H9 (cell line): ENCODE measurements around the gene CCDC187. TPM values are rescaled to one million over a fixed set of nuclear protein-coding genes. Genes with fewer than 3 reads are reported as not detected.

ENCODE experiments used
- DNase-seq: peaks from one replicate; pipeline ENCODE4 v3.0.0-alpha.2; 2017
- H2AFZ ChIP-seq: one replicate; pipeline ENCODE4 v1.6.1; 2013; ENCODE audit warnings: mild to moderate bottlenecking, low read length, control low read depth, moderate library complexity
- H2AK5ac ChIP-seq: 2 replicates; pipeline ENCODE4 v1.6.1; 2013; ENCODE audit warnings: low read length, control low read depth, mixed read lengths; ENCODE audit not compliant: insufficient read length
- H2BK120ac ChIP-seq: one replicate; pipeline ENCODE4 v1.6.1; 2013; ENCODE audit warnings: low read depth, mild to moderate bottlenecking, low read length, control low read depth, inconsistent platforms; ENCODE audit not compliant: poor library complexity, severe bottlenecking
- H2BK12ac ChIP-seq: 2 replicates; pipeline ENCODE4 v1.6.1; 2013; ENCODE audit warnings: low read length, control low read depth, mixed read lengths, low read depth; ENCODE audit not compliant: insufficient read length
- H2BK15ac ChIP-seq: 2 replicates; pipeline ENCODE4 v1.6.1; 2013; ENCODE audit warnings: low read depth, low read length, control low read depth
- H2BK20ac ChIP-seq: one replicate; pipeline ENCODE4 v1.6.1; 2013; ENCODE audit warnings: low read depth, mild to moderate bottlenecking, low read length, control low read depth, inconsistent platforms; ENCODE audit not compliant: poor library complexity, severe bottlenecking
- H2BK5ac ChIP-seq: 2 replicates; pipeline ENCODE4 v1.6.1; 2013; ENCODE audit warnings: low read length, control low read depth, mixed read lengths; ENCODE audit not compliant: insufficient read length
- H3K14ac ChIP-seq: 2 replicates; pipeline ENCODE4 v1.6.1; 2013; ENCODE audit warnings: low read length, control low read depth; ENCODE audit not compliant: insufficient read depth
- H3K18ac ChIP-seq: 2 replicates; pipeline ENCODE4 v1.6.1; 2013; ENCODE audit warnings: low read depth, mild to moderate bottlenecking, mixed read lengths, low read length, control low read depth; ENCODE audit not compliant: insufficient read length
- H3K23ac ChIP-seq: 2 replicates; pipeline ENCODE4 v1.6.1; 2013; ENCODE audit warnings: low read length, control low read depth, mixed read lengths, low read depth; ENCODE audit not compliant: insufficient read length
- H3K23me2 ChIP-seq: 2 replicates; pipeline ENCODE4 v1.6.1; 2013; ENCODE audit warnings: low read depth, mild to moderate bottlenecking, mixed read lengths, low read length, control low read depth; ENCODE audit not compliant: insufficient read length, poor library complexity, severe bottlenecking
- H3K27ac ChIP-seq: 2 replicates; pipeline ENCODE4 v1.5.1; 2013; ENCODE audit warnings: low read length, control low read depth, mixed read lengths, low read depth; ENCODE audit not compliant: insufficient read length
- H3K27me3 ChIP-seq: 2 replicates; pipeline ENCODE4 v1.6.1; 2013; ENCODE audit warnings: low read length, control low read depth, inconsistent platforms; ENCODE audit not compliant: insufficient read depth
- H3K4ac ChIP-seq: 2 replicates; pipeline ENCODE4 v1.6.1; 2013; ENCODE audit warnings: low read depth, mild to moderate bottlenecking, control low read depth, inconsistent platforms, low read length, moderate library complexity
- H3K4me1 ChIP-seq: 2 replicates; pipeline ENCODE4 v1.6.1; 2013; ENCODE audit warnings: low read length, control low read depth, inconsistent platforms; ENCODE audit not compliant: insufficient read depth
- H3K4me2 ChIP-seq: 2 replicates; pipeline ENCODE4 v1.6.1; 2013; ENCODE audit warnings: low read length, control low read depth, mixed read lengths; ENCODE audit not compliant: insufficient read length, insufficient read depth
- H3K56ac ChIP-seq: 2 replicates; pipeline ENCODE4 v1.6.1; 2013; ENCODE audit warnings: low read depth, mild to moderate bottlenecking, mixed read lengths, low read length, control low read depth; ENCODE audit not compliant: insufficient read length
- H3K79me1 ChIP-seq: 2 replicates; pipeline ENCODE4 v1.6.1; 2013; ENCODE audit warnings: low read depth, mild to moderate bottlenecking, moderate library complexity, low read length, control low read depth, inconsistent platforms; ENCODE audit not compliant: insufficient read depth, poor library complexity, severe bottlenecking
- H3K79me2 ChIP-seq: 2 replicates; pipeline ENCODE4 v1.6.1; 2013; ENCODE audit warnings: low read length, control low read depth, inconsistent platforms; ENCODE audit not compliant: insufficient read depth
- H3K9ac ChIP-seq: 2 replicates; pipeline ENCODE4 v1.6.1; 2013; ENCODE audit warnings: low read length, control low read depth, mixed read lengths; ENCODE audit not compliant: insufficient read length; ENCODE audit errors: extremely low read depth
- H3K9me3 ChIP-seq: one replicate; pipeline ENCODE4 v1.6.1; 2013; ENCODE audit warnings: low read depth, low read length, inconsistent platforms; ENCODE audit not compliant: control insufficient read depth
- H3T11ph ChIP-seq: one replicate; pipeline ENCODE4 v1.6.1; 2013; ENCODE audit warnings: mild to moderate bottlenecking, low read length, control low read depth, inconsistent platforms
- H4K20me1 ChIP-seq: one replicate; pipeline ENCODE4 v1.6.1; 2013; ENCODE audit not compliant: control insufficient read depth, insufficient read length, insufficient read depth
- H4K5ac ChIP-seq: 2 replicates; pipeline ENCODE4 v1.6.1; 2013; ENCODE audit warnings: low read depth, mild to moderate bottlenecking, mixed read lengths, low read length, control low read depth; ENCODE audit not compliant: insufficient read length
- H4K8ac ChIP-seq: replicated peaks from 2 replicates; pipeline ENCODE4 v1.6.1; 2013; ENCODE audit warnings: low read length, control low read depth, mixed read lengths, low read depth; ENCODE audit not compliant: insufficient read length
- H4K91ac ChIP-seq: 2 replicates; pipeline ENCODE4 v1.6.1; 2013; ENCODE audit warnings: low read depth, mild to moderate bottlenecking, moderate library complexity, mixed read lengths, low read length, control low read depth; ENCODE audit not compliant: insufficient read length
- H3K27ac Mint-ChIP-seq, 3 experiments: 2 replicates in 2 of 3; 3 replicates in 1 of 3; pipeline ENCODE4 v1.8.0; 2020 to 2021; ENCODE audit warnings: mixed read lengths in 3 of 3, mild to moderate bottlenecking in 1 of 3, moderate library complexity in 1 of 3
- H3K27me3 Mint-ChIP-seq: 2 replicates; pipeline ENCODE4 v1.8.0; 2021; ENCODE audit warnings: low read depth, mild to moderate bottlenecking, moderate library complexity, mixed read lengths
- H3K36me3 Mint-ChIP-seq, 3 experiments: 2 replicates in 2 of 3; 3 replicates in 1 of 3; pipeline ENCODE4 v1.8.0; 2020 to 2021; ENCODE audit warnings: low read depth in 3 of 3, mixed read lengths in 3 of 3; ENCODE audit not compliant: insufficient read depth in 1 of 3
- H3K4me1 Mint-ChIP-seq, 2 experiments: 2 replicates each; pipeline ENCODE4 v1.8.0; 2020; ENCODE audit warnings: mixed read lengths in 2 of 2
- H3K4me3 Mint-ChIP-seq, 2 experiments: 2 replicates in 1 of 2; 3 replicates in 1 of 2; pipeline ENCODE4 v1.8.0; 2020 to 2021; ENCODE audit warnings: mild to moderate bottlenecking in 2 of 2, mixed read lengths in 2 of 2, moderate library complexity in 1 of 2
- H3K9me3 Mint-ChIP-seq, 2 experiments: 2 replicates in 1 of 2; 3 replicates in 1 of 2; pipeline ENCODE4 v1.8.0; 2020; ENCODE audit warnings: mild to moderate bottlenecking in 2 of 2, mixed read lengths in 2 of 2, moderate library complexity in 1 of 2
- WGBS: extraction: QIAGEN DNeasy Blood & Tissue Kit; methylation state at CpG from one replicate; pipeline ENCODE4 v1.1.7; 2013; ENCODE audit warnings: missing lambda C conversion rate, low lambda C conversion rate, mixed read lengths; ENCODE audit not compliant: insufficient read length; ENCODE audit errors: extremely low coverage; 5-methylcytosine and 5-hydroxymethylcytosine counted together
- total RNA-seq: library from RNA; stranded (reverse); gene quantifications from 2 replicates; pipeline ENCODE4 v1.2.1, GENCODE V29; 2021
- TF ChIP-seq, protein P1 (sequence below): fragments of 200-600 bp; sonication (generic); conservative IDR thresholded peaks from 3 replicates; pipeline ENCODE4 v1.8.0; 2021; ENCODE audit warnings: antibody characterized with exemption, mild to moderate bottlenecking

The CCDC187 gene
- total RNA-seq, 1 experiment from 2014 or later = 0.07 TPM

DNA sequence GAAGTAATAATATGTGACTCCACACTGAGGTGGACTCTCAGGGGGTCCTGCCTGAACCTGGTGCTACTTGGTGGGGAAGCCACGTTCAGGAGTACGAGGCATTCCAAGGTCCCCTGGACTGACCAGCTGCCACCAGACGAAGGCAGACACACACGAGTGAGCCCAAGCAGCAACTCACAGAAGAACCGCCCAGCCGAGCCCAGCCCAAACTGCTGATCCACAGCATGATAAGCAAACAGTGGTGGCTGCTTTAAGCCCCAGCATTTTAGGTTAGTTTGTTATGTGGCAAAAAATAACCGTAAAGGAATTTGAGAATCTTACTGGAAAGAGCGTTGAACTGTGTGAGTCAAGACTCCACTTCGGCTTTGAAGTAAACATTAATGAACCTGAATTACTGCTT is 90.2 kb downstream of the CCDC187 start:
- Histone ChIP-seq H3K27me3 (no peaks in the 10 kb centered on the region), H3K79me2 (no peaks in the 10 kb centered on the region), H2BK5ac (no peak overlapping the region), H2BK15ac (no peak overlapping the region), H3K27ac (no peak overlapping the region), H4K91ac (no peak overlapping the region), H3K9me3 (no peaks in the 10 kb centered on the region), H4K8ac (no peak overlapping the region), H4K5ac (no peak overlapping the region), H3K4ac (no peak overlapping the region), H2AFZ (no peak overlapping the region), H3K9ac (no peak overlapping the region), H2AK5ac (no peak overlapping the region), H3K56ac (no peak overlapping the region), H2BK120ac (no peak overlapping the region), H3K23me2 (no peaks in the 10 kb centered on the region), H2BK12ac (no peak overlapping the region), H2BK20ac (no peak overlapping the region), H3K23ac (no peak overlapping the region), H3K4me1 (no peaks in the 10 kb centered on the region), H3K79me1 (no peaks in the 10 kb centered on the region), H4K20me1 (no peaks in the 10 kb centered on the region), H3T11ph (no peak overlapping the region), H3K4me2 (no peak overlapping the region), H3K18ac (no peak overlapping the region), H3K14ac (no peak overlapping the region)
- H3K27me3 Mint-ChIP-seq = no peaks in the 10 kb centered on the region
- H3K9me3 Mint-ChIP-seq = no peaks in the 10 kb centered on the region; a peak in 1 of 5 replicates
- WGBS = no CpG with 5 or more reads among the region's 9 CpGs
- peaks cover 32 to 52% (median 48%) of the 10 kb centered on the region in 3 experiments for H3K36me3 Mint-ChIP-seq
- no peak overlapping the region for H3K27ac Mint-ChIP-seq
- H3K4me1 Mint-ChIP-seq = no peaks in the 10 kb centered on the region
- DNase-seq = no peak
- TF ChIP-seq, protein P1, sequence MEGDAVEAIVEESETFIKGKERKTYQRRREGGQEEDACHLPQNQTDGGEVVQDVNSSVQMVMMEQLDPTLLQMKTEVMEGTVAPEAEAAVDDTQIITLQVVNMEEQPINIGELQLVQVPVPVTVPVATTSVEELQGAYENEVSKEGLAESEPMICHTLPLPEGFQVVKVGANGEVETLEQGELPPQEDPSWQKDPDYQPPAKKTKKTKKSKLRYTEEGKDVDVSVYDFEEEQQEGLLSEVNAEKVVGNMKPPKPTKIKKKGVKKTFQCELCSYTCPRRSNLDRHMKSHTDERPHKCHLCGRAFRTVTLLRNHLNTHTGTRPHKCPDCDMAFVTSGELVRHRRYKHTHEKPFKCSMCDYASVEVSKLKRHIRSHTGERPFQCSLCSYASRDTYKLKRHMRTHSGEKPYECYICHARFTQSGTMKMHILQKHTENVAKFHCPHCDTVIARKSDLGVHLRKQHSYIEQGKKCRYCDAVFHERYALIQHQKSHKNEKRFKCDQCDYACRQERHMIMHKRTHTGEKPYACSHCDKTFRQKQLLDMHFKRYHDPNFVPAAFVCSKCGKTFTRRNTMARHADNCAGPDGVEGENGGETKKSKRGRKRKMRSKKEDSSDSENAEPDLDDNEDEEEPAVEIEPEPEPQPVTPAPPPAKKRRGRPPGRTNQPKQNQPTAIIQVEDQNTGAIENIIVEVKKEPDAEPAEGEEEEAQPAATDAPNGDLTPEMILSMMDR = no peak
- H3K4me3 Mint-ChIP-seq = no peak overlapping the region
